Caco-2 (cell line): ENCODE results near the gene LMO2. TPM values are rescaled to one million over a fixed set of nuclear protein-coding genes. Genes with fewer than 3 reads are reported as not detected.

Experiments used
- BruUV-seq: library from RNA; stranded (reverse); fragments of 400-500 nt; replicated peaks from 2 replicates; lab custom pipeline; 2021; lab: Mats Ljungman, UMichigan
- CTCF ChIA-PET: fragments of 300-600 bp; sonication (Branson Sonifier 250); formaldehyde crosslinking; loops from one replicate; lab custom pipeline; 2022; ENCODE audit warnings: antibody characterized with exemption; lab: Charles Lee
- POLR2A ChIA-PET: fragments of 300-600 bp; sonication (Branson Sonifier 250); formaldehyde crosslinking; loops from one replicate; lab custom pipeline; 2022; ENCODE audit warnings: antibody characterized with exemption; lab: Charles Lee
- DNase-seq, 2 experiments: peaks; one replicate each; pipeline versions ENCODE4 v3.0.0 to v3.0.0-alpha.2; 2020 to 2022
- H3K27me3 ChIP-seq: replicated peaks from 2 replicates; pipeline ENCODE4 v1.6.0; 2011; ENCODE audit warnings: low read length; ENCODE audit not compliant: control insufficient read depth, insufficient read depth
- H3K36me3 ChIP-seq: 2 replicates; pipeline ENCODE4 v1.5.1; 2011; ENCODE audit warnings: low read length; ENCODE audit not compliant: control insufficient read depth, insufficient read depth
- H3K4me1 ChIP-seq: fragments of 250-450 bp; sonication (Bioruptor Pico); 2 replicates; pipeline ENCODE4 v1.5.1; 2020; ENCODE audit warnings: mild to moderate bottlenecking
- H3K4me3 ChIP-seq: 2 replicates; pipeline ENCODE4 v1.5.1; 2011; ENCODE audit warnings: low read depth, mild to moderate bottlenecking, control low read depth, low read length
- H3K9me3 ChIP-seq: fragments of 250-450 bp; sonication (Bioruptor Pico); 2 replicates; pipeline ENCODE4 v1.5.1; 2020; ENCODE audit warnings: mild to moderate bottlenecking, moderate library complexity
- H3K27ac Mint-ChIP-seq: one replicate; pipeline ENCODE4 v1.8.0; 2022; ENCODE audit warnings: mixed read lengths; ENCODE audit not compliant: unreplicated experiment
- H3K27me3 Mint-ChIP-seq: one replicate; pipeline ENCODE4 v1.8.0; 2022; ENCODE audit warnings: mixed read lengths; ENCODE audit not compliant: insufficient read depth, unreplicated experiment
- H3K36me3 Mint-ChIP-seq: one replicate; pipeline ENCODE4 v1.8.0; 2022; ENCODE audit warnings: mild to moderate bottlenecking, mixed read lengths; ENCODE audit not compliant: insufficient read depth, unreplicated experiment
- H3K4me1 Mint-ChIP-seq: one replicate; pipeline ENCODE4 v1.8.0; 2022; ENCODE audit warnings: low read depth, mixed read lengths; ENCODE audit not compliant: unreplicated experiment
- H3K4me3 Mint-ChIP-seq: one replicate; pipeline ENCODE4 v1.8.0; 2022; ENCODE audit warnings: mild to moderate bottlenecking, moderate library complexity, mixed read lengths; ENCODE audit not compliant: unreplicated experiment
- H3K9me3 Mint-ChIP-seq: one replicate; pipeline ENCODE4 v1.8.0; 2022; ENCODE audit warnings: mixed read lengths; ENCODE audit not compliant: unreplicated experiment
- intact Hi-C: fragments of 100-400 bp; cut with micrococcal nuclease; formaldehyde crosslinking; loops from one replicate; pipeline ENCODE4 v1.10.0; 2022; ENCODE audit not compliant: unreplicated experiment
- total RNA-seq: library from RNA; stranded (reverse); gene quantifications from 2 replicates; pipeline ENCODE4 v1.2.3, GENCODE V29; 2022
- TF ChIP-seq, protein P1 (sequence below), 2 experiments: fragments of 200-600 bp in 1 of 2; IDR thresholded peaks; 1 replicate in 1 of 2; 2 replicates in 1 of 2; pipeline versions ENCODE4 v1.5.1 to v1.8.0; 2011 to 2022; ENCODE audit warnings: antibody characterized with exemption in 1 of 2, control low read depth in 1 of 2, inconsistent platforms in 1 of 2, low read depth in 1 of 2, low read length in 1 of 2, mild to moderate bottlenecking in 1 of 2, moderate library complexity in 1 of 2; ENCODE audit not compliant: insufficient read depth in 1 of 2, severe bottlenecking in 1 of 2, unreplicated experiment in 1 of 2

LMO2 gene
- total RNA-seq, 1 experiment from 2014 or later: 0.29 TPM

DNA sequence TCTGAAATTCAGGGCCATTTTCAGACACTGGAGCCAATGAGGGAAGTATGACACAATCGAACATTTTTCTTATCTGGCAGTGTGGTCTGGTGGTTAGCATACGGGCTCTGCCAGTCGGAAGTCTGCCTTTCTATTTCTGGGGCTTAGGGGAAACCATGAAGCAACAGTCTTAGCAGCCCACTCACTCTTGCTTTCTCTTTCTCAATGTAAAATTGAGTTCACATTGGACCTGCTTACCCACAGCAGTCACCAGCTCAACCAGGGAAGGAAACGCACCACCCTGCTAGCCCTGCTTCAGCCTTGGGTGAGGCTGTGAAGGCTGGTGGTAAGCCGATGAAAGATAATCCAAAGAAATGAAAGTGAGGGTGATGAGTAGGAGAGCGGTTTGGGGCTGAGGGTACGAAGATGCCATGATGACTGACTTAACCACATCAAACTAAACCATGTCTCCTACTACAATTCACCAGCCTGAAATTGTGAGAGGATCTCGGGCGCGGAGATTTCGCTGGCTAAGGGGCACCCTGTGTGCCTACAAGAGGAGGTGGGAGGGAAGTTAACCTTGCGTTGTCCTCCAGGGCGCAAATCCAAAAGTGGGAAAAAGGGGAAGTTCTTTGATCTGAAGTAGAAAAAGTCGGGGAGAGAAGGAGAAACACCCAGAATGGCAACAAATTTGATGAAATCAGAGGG lies 2.0 kb upstream of the LMO2 start:
- TF ChIP-seq, protein P1, sequence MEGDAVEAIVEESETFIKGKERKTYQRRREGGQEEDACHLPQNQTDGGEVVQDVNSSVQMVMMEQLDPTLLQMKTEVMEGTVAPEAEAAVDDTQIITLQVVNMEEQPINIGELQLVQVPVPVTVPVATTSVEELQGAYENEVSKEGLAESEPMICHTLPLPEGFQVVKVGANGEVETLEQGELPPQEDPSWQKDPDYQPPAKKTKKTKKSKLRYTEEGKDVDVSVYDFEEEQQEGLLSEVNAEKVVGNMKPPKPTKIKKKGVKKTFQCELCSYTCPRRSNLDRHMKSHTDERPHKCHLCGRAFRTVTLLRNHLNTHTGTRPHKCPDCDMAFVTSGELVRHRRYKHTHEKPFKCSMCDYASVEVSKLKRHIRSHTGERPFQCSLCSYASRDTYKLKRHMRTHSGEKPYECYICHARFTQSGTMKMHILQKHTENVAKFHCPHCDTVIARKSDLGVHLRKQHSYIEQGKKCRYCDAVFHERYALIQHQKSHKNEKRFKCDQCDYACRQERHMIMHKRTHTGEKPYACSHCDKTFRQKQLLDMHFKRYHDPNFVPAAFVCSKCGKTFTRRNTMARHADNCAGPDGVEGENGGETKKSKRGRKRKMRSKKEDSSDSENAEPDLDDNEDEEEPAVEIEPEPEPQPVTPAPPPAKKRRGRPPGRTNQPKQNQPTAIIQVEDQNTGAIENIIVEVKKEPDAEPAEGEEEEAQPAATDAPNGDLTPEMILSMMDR (IDR thresholded peaks at IDR 0.05; ENCODE audit: insufficient read depth in 1 of 2, low read depth in 1 of 2, low read length in 1 of 2, severe bottlenecking in 1 of 2, unreplicated experiment in 1 of 2): no peak
- H3K4me1 ChIP-seq: no peaks in the 10 kb centered on the region
- no peak overlapping the region for H3K4me3 ChIP-seq
- BruUV-seq: no TSS peak
- no peaks in the 10 kb centered on the region for H3K27me3 ChIP-seq
- no peak overlapping the region for H3K27ac Mint-ChIP-seq
- POLR2A ChIA-PET: no interaction called here
- no peaks in the 10 kb centered on the region for H3K9me3 ChIP-seq
- no peak overlapping the region for H3K4me3 Mint-ChIP-seq
- intact Hi-C loops: no loop called here
- no peak for DNase-seq
- H3K27me3 Mint-ChIP-seq: no peaks in the 10 kb centered on the region
- CTCF ChIA-PET: no interaction called here
- no peaks in the 10 kb centered on the region for H3K9me3 Mint-ChIP-seq
- H3K36me3 Mint-ChIP-seq: no peaks in the 10 kb centered on the region
- H3K4me1 Mint-ChIP-seq: no peaks in the 10 kb centered on the region
- no peaks in the 10 kb centered on the region for H3K36me3 ChIP-seq

DNA sequence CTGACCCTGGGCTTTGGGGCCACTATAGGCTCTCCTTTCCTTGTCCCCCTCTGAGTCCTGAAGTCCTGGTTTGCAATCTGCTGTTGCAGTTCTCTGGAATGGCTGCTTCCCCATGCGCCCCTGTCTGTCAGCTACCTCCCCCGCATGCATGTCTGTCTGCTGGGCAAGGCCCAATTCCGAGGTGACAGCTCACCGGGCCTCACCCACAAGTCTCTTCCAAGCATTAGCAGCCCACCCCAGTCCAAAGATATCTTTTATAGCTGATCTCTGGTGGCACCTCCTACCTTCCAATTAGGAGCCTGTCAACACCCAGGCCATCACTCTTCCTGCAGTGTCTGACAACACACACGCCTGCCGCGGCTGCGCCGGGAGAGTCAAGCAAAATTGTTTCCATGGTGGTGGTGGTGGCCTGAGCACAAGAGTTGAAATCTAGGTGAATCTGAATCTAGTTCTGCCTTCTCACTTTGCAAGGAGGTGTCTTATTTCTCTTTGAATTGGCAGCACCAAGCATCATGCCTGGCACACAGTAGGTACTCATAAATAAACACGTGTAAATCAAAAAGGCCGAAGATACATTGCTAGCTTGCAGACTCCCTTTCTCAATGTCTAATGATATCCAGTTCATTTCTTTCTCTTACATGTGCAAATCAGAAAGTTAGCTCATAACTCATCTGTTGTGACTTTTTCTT lies 1.2 kb upstream of the LMO2 start:
- BruUV-seq: no TSS peak
- H3K9me3 ChIP-seq: no peaks in the 10 kb centered on the region

DNA sequence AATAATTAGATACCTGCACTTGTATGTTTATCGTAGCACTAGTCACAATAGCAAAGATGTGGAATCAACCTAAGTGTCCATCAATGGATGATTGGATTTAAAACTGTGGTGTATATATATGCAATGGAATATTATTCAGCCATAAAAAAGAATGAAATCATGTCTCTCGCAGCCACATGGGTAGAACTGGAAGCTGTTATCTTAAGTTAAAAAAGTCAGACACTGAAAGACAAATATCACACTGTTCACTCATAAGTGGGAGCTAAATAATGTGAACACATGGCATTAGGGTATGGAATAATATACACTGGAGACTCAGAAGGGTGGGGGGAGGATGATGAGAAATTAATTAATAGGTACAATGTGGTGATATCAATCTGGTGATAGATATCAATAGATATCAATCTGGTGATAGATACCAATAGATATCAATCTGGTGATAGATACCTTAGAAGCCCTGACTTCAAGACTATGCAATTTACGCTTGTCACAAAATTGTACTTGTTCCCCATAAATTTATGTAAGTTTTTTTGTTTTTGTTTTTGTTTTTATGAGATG lies 2.0 kb downstream of the LMO2 start:
- Mint-ChIP-seq H3K9me3 (no peaks in the 10 kb centered on the region), H3K27ac (no peak overlapping the region), H3K4me1 (no peaks in the 10 kb centered on the region), H3K4me3 (no peak overlapping the region), H3K27me3 (peaks cover 4% of the 10 kb centered on the region), H3K36me3 (no peaks in the 10 kb centered on the region)
- Histone ChIP-seq H3K4me3 (no peak overlapping the region), H3K4me1 (0 out of 2 replicates have a peak, but pooled peaks cover 4% of the 10 kb centered on the region), H3K27me3 (no peaks in the 10 kb centered on the region), H3K9me3 (no peaks in the 10 kb centered on the region), H3K36me3 (no peaks in the 10 kb centered on the region)
- intact Hi-C loops: no loop called here
- TF ChIP-seq, protein P1 (IDR thresholded peaks at IDR 0.05; ENCODE audit: insufficient read depth in 1 of 2, low read depth in 1 of 2, low read length in 1 of 2, severe bottlenecking in 1 of 2, unreplicated experiment in 1 of 2): no peak
- CTCF ChIA-PET: no interaction called here
- no peak for DNase-seq
- POLR2A ChIA-PET: no interaction called here
- no TSS peak for BruUV-seq

More for the DNA sequence above, 1.2 kb upstream of the LMO2 start:
- H3K36me3 ChIP-seq: no peaks in the 10 kb centered on the region
- POLR2A ChIA-PET: no interaction called here
- Mint-ChIP-seq H3K27me3 (no peaks in the 10 kb centered on the region), H3K4me1 (no peaks in the 10 kb centered on the region), H3K4me3 (no peak overlapping the region), H3K36me3 (no peaks in the 10 kb centered on the region), H3K27ac (no peak overlapping the region), H3K9me3 (no peaks in the 10 kb centered on the region)
- intact Hi-C loops: no loop called here
- TF ChIP-seq, protein P1 (IDR thresholded peaks at IDR 0.05; ENCODE audit: insufficient read depth in 1 of 2, low read depth in 1 of 2, low read length in 1 of 2, severe bottlenecking in 1 of 2, unreplicated experiment in 1 of 2): no peak
- H3K4me1 ChIP-seq: no peaks in the 10 kb centered on the region
- CTCF ChIA-PET: no interaction called here
- no peak for DNase-seq
- no peaks in the 10 kb centered on the region for H3K27me3 ChIP-seq
- no peak overlapping the region for H3K4me3 ChIP-seq
